HL-60/S4 treated with retinoic acid at 250 ng/mL for 4 days and 3 days (cell line): ENCODE data around the gene ITSN2.
"Not testable (repeated sequence)": the region's sequence is repeated elsewhere in the genome, so short reads cannot be mapped to it uniquely, and the experiment has no call there.

Source experiments
- in situ Hi-C: fragments of 300-500 bp; cut with MboI; formaldehyde crosslinking; loops from 2 replicates; pipeline ENCODE4 v1.7.0; 2022; ENCODE audit warnings: low sequenced_read_pairs

The ITSN2 gene

DNA sequence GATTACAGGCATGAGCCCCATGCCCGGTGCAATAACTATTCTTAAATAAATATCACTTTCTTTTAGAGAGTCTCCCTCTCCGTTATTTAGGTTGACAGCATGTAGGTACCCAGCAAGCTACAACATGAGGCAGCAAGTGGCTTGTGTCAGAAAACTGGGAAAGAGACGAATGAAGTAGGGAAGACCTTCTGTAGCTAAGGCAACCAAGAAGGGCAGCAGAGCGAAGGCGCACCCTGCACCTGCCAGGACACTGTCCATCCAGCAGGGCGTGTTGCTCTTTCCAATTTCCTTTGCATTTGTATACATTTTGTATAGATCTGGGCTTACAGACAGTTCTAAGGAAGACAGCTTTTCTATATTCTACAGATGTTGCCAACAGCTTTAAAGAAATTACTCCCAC is 137.4 kb downstream of the ITSN2 start:
- in situ Hi-C loops = no loop called here

DNA sequence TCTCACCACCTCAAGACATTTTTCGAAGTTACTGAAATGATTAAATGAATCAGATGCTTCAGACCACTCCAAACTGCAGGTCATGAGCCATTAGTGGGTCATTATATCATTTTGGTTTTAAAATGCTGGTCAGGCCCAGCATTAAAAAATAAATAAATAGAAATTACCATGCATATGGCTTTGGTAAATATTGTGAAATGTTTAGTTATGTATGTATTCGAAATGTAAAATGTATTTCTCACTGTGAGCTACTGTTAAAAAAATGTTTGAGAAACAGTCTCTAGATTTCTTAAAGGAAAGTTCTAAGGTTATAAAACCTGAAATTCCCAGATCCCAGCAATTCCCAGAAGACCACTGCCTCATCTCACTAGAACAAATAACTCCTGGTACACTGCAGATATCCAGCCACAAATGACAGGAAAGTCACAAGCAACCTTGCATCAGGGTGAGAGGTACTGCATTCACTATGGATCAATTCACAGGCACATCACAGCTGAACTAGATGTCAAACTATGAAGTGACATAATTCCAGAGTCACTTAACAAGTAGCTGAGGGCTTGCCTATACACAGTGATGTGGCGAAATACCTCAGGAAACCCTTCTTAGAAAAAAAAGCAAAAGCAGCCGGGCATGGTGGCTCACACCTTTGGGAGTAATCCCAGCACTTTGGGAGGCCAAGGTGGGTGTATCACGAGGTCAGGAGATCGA is 138.8 kb downstream of the ITSN2 start:
- in situ Hi-C loops = no loop called here

DNA sequence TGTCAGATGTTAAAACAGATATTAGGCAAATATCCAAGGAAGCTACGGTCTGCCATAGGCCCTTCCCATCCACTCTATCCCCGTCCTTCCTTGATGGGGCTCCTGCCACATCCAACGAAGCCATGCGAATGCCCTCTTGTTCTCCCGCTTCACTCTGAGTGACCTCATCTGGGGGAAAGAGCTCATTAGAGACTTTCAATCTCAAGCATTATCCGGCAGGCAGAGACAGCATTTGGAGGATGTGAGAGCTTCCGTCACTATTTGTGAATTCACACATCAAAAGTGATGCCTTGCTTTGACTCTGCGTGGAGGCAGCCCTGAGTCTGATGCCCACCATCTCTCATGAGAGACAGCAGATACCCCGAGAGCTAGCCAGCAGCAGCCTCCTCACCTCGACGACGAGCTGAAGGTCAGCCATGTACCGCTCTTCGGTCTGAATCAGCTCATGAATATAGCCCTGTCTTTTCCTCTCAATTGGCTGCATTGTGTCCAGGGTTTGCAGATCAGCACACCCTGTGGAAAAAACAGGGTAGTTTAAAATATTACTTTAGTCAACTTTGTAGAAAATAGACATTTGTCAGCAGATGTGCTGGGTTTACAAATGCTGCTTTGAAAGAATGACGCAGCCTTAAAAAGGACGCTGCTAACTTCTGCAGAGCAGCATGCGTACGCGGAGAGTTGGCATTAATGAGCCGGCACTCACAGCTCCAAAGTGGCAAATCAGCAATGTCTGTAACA is 139.6 kb downstream of the ITSN2 start:
- in situ Hi-C loops = no loop called here

DNA sequence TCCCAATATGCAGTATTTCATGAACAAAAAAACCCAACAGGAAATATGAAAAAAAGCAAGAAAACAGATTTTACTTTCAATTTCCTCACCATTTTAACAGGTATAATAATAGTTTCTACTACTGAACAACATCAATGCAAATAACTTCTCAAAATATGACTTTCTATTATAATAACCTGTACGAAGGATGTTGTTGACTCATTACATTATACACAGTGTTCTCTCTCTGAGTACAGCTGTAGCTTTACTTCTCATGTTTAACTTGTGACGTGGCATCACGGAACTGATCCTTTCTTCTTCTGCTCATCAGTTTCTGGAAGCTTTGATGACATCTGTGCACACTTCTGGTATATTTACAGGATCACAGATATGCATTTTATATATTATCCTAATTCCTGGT is 145.5 kb downstream of the ITSN2 start:
- in situ Hi-C loops = no loop called here

DNA sequence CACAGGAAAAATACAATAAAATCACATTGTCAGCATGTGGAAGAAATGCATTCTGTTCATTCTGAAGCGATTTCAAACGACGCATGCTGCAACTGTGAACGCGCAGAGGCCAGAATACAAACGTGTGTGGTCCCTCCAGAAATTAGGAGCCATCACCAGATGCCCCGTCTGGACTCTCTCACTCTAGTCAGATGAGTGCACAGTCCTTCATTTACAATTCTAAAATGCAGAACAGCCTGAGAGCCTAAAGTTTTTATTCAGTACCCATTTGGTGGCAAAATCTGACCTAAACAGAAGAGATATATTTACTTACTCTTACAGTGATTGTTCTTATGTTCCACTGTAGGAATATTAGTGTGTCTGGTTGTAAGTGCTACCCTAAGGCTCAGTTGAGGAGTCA is 148.9 kb downstream of the ITSN2 start:
- in situ Hi-C loops = no loop called here

DNA sequence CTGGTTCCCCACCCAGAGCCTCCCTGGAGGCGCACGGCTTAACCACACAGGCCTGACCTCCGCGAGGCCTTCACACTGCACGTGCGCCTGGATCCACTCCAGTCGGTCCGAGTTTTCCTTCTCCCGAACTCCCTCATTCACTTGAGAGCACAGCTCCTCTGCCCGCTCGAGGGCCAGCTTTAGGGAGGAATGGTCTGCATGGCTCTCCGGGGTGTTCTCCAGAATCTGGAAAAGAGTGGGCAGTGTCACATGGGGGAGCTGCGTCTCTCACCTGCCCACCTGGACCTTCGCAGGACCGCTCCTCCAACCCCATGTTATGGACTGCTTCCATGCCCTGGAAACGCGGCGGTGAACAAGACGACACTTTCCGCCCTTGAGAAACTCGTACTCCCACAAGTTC is 149.6 kb downstream of the ITSN2 start:
- in situ Hi-C loops = no loop called here

DNA sequence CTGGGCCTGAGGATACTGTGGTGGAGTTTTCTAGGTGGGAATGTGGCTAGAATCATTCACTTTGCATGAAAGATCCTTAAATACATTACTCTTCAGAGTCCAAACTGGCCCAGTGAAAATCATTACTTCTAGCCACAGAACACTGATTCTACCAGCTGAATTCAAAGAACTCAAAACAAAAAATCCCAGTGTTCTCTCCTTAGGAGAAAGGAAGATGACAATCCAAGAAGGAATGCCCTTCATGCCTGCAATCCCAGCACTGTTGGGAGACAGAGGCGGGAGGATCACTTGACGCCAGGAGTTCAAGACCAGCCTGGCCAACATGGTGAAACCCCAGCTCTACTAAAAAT is 150.3 kb downstream of the ITSN2 start:
- in situ Hi-C loops = no loop called here

DNA sequence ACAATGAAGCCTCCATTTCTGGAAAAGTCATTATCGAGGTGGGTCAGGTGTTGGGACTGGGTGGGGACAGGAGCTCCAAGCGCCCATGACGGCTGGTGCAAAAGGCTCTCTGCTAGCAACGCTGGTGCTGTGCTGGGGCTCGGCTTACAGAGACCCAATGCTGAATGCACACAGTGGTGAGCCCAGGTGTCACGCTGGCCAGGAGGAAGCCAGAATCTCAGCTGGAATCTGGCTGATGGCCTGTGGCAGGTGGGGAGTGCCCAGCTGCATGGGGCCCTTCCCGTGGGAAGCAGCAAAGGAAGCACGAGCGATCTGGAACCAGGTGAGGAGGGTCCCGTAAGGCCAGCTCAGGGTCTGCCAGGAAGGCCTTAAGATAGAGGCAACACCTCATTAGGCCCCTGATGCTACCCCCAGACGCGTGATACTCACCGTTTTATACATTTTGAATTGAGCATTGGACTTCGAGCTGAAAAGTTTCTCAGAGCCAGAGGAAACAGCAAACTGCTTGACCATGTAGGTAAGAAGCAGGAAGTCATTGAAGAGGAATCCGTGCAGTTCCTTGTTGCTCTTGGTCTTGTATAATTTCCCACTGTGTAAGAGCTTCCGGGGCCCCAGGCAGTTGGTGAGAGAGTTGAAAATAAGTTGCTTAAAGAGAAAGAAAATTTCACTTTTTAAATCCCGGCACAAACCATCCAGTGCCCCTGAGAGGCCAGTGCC is 150.8 kb downstream of the ITSN2 start:
- in situ Hi-C loops = no loop called here

DNA sequence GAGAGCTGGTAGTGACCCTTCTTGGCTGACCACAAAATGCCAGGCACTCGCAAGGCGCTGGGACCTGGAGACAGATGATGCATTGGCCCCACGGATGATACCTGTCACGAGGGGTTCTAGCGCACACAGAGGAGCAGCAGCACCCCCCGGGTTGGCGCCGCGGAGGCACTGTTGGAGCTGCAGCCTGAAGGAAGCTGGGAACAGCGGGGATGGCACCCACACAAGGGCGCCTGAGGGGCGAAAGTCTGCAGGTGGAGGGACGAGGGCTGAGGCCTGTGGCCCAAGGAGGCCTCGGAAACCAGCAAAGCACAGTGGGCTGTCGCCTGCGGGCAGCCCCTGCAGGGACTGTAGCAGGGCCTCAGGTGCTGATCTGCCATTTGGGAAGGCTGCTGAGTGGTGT is 151.8 kb downstream of the ITSN2 start:
- in situ Hi-C loops = no loop called here

DNA sequence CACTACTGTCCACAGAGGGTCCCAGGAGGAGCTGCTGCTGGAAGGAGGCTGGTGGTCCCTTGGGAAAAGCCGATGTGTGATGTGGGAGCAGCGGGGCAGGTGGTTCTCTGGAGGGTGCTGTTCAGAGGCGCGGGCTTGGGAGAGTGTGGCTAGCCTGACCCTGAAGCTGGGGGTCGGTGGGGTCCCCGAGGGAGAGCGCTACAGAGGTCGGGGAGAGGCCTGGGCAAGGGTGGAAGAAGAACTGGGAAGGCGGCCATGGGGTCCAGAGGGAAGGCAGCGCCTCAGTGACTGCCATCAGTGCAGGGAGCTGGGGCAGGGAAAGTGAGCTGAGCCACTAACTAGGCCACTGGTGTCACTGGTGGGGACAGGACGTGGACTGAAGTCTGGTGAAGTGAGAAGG is 153.0 kb downstream of the ITSN2 start:
- in situ Hi-C loops = no loop called here

DNA sequence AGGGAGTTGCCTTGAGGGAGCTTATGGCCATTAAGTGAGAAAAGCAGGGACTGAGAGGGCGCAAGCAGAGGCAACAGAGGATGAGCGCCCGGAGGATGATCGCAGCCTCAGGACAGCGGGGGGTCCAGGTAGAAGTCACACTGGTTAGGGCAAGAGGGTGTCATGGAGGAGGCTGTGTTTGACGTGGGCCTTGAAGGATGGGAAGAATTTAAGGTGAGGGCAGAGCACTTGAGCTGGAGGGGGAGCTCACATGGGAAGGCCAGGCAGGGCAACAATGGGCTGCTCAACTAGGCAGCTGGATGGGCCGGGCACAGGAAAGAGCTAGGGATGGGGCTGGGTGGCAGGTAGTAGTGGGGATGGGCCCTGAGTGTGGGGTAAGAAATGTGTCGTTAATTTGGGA is 153.6 kb downstream of the ITSN2 start:
- in situ Hi-C loops = no loop called here

DNA sequence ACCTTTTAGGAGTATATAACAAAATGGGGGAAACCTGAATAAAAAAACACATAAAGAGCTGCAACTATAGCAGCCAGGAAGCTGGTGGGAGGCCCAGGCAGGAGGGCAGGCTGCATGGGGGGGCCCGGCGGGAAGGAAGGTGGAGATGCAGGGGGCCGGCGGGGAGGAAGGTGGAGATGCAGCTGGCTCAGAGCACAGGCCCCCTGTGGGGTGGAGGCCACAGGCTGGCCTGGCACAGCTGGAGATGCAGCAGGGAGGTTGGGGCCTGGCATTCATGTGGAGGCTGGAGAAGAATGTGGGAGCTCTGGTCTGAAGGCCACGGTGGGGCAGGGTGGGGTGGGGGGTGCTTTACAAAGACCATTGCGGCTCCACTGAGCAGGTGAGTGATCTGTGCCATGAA is 154.1 kb downstream of the ITSN2 start:
- in situ Hi-C loops = no loop called here

DNA sequence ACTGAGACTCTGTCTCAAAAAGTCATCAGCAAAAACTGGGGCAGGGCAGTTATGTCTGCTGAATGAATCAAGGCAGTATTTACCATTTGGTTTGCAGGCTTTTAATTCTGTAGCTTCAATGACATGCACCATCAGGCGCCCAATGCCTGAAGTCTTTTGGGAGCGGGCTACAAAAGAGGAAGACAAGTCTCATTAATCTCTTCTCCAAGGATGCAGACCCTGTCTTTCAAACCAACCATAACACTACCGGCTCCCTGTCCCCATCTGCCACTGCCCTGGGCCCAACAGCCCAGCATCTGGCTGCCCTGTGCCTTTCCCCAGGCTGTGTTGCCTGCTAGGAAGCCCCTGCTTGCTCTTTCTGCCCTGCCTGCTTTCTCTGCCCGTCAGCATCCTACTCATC is 155.2 kb downstream of the ITSN2 start:
- in situ Hi-C loops = no loop called here

DNA sequence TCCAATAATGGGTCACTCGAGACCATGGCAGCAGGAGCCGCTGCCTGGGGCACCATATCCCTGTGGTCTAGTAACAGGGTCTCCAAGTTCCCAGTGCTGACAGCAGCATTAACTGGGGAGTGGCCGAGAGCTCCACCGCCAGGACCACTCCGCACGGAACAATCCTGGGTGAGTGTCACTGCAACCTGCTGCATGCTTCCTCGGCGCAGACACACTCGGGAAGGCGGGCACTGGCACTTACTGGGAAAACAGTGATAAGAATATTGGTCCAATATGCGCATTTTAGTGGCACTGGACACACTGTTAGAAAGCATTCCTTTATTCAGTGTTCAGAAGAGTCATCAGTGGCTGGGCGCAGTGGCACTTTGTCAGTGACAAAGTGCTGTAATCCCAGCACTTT is 155.8 kb downstream of the ITSN2 start:
- in situ Hi-C loops = no loop called here

DNA sequence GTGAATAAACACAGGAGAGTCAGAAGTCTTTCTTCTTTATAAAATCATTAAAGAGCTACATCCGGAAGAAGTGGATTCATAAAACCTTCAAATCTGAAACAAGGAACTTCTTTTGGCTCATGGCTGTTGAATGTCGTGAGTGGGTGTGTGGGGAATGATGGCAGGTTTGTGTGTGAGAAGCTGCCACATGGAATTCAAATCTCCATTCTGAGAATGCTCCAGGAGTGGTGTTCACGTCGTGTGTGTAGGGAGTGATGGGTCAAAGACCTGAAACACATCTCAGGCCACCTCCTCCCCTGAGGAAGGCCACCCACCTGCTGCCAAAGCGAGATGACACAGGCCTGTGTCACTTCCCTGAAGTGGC is 156.6 kb downstream of the ITSN2 start:
- in situ Hi-C loops = no loop called here

DNA sequence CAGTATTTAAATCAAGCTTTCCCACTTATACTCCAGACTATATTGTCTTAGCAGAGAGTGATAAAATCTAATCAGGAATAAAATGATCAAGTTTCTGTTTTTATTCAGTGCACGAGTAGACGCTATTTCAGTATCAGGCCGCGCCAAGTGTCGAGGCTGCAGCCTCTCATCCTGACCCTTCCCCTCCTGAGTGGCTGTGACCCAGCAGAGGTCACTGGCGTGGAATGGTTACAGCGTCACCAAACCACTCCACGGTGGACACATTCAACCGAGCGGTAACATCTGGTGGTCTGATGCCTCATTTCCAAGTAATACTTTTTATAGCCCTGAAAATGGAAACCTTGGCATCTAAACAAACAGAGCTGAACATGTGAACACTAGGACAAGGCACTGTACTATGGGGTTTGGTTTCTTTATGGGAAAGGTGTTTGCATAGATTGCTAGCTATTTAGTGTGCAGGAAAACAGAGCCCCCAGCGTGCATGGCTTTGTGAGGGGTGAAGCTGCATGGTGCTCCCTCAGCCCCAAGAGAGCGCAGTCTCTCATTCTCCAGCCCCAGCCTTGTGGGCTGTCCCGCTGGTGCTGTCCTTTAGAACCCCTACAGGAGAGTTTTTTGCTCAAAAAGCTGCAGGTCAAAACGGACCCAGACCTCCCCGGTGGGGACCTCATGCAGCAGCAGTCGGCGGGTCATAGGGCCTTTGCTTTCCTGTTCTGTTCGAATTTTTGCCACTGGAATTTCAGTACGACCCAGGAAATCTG is 157.1 kb downstream of the ITSN2 start:
- in situ Hi-C loops = no loop called here

DNA sequence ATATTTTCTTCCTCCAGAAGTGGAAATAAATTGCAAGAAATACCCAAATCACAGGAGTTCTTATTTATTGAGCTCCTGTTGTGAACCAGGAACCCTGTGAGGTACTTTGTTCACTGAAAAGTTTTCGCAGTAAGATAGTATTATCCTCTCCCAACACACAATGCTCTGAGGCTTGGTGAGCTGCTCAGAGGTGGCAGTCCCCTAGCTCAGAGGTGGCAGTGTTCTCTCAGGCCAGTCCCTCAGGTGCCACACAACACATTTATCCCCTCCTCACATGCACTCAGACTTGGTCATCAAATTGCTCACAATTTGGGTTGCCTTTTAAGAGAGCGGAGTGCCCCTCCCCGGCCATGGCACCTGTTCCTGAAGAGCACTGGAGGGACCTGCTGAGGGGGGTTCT is 159.5 kb downstream of the ITSN2 start:
- in situ Hi-C loops = no loop called here

DNA sequence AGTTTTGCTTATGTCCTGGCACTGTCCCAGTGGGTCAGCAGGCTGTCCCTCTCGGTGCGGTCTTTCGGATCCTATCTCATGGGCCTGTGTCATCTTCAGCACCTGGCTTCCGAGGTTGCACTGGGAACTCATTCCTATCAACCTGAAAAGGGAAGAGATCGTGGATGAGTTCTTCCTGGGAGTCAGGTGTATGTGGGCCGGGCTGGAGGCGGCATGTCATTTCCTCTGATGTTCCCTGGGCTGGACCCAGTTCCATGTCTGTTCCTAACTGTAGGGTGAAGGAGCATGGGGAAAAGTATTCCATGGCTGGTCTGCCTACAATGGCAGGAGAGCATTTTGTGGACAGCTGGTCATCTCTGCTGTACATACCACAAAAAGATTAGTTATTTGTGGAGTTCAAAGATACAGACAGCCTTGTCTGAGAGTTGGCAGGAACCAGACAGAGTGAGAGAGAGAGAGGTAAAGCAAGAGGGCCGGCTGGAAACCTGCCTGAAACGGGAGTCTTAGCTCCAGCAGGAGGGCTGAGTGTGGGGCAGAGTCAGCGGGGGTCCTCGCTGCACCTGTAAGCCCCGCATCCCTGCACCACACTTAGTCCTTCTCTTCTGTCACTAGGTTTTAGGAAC is 160.3 kb downstream of the ITSN2 start:
- in situ Hi-C loops = no loop called here

DNA sequence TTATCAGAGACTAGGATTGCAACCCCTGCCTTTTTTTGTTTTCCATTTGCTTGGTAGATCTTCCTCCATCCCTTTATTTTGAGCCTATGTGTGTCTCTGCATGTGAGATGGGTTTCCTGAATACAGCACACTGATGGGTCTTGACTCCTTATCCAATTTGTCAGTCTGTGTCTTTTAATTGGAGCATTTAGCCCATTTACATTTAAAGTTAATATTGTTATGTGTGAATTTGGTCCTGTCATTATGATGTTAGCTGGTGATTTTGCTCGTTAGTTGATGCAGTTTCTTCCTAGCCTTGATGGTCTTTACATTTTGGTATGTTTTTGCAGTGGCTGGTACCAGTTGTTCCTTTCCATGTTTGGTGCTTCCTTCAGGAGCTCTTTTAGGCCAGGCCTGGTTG is 163.1 kb downstream of the ITSN2 start:
- in situ Hi-C loops = not testable (repeated sequence)

DNA sequence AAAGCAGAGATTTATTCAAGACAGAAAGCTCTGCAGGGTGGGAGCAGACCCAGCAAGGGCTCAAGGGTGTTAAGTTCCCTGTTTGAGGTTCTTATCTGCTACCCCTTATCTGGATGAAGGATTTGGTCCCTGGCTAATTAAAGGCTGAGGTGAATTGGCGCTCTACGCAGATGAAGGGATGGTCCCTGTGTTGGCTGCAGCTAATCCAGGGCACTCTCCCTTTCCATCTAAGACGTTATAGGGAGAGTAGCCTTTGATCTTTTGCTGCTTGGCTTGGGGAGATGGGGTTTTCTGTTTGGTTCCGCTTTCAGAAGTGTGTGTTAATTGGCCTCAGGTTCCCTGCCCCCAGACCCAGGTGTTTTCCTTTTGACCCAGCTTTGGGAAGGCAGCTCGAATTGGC is 168.5 kb downstream of the ITSN2 start:
- in situ Hi-C loops = no loop called here

DNA sequence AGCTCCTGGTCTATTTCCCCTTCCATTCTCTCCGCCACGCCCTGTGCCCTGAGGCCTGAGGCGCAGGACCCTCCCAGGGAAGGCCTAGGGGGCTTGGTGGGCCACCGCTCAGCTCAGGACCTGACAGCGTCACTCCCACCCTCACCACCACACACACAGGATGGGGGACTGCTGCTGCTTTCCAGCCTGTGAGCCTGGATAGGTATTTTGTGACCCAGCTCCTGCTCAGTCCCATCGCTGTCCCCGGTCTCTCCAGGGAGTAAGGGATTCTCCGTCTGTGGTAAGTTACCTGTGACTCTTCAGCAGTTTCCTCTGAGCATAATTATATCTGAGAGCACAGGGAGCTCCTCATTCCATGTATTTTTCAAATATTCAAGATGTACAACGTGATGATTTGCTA is 169.2 kb downstream of the ITSN2 start:
- in situ Hi-C loops = no loop called here
